ENCODE data around the gene SLBP. TPM values are rescaled to one million over a fixed set of nuclear protein-coding genes. Genes with fewer than 3 reads are reported as not detected.

SLBP gene
- polyA plus RNA-seq, 1 experiment: 72.0 TPM

- DNase-seq (ENCODE audit: low read depth, low spot score): no peak
- Histone ChIP-seq H3K27me3 (ENCODE audit: control insufficient read depth, insufficient read depth, low read length) (no peaks in the 10 kb centered on the region), H3K4me3 (ENCODE audit: low read depth, low read length) (no peak overlapping the region), H3K27ac (ENCODE audit: low read depth, low read length) (no peak overlapping the region), H3K9me3 (ENCODE audit: control insufficient read depth, insufficient read depth, low read length) (peaks cover 5% of the 10 kb centered on the region; the same call in 1 of the 2 replicates)
- CTCF ChIA-PET: no interaction called here
- no peak for TF ChIP-seq CTCF (IDR thresholded peaks at IDR 0.05; ENCODE audit: low read depth, low read length)
- POLR2A ChIA-PET: no interaction called here
Observed at GRCh38 chr4:1666391-1666790, 45.7 kb downstream of the SLBP start.

GRCh38 chr4:1664141-1664540 lies 48.0 kb downstream of the SLBP start:
- DNase-seq (ENCODE audit: low read depth, low spot score): no peak
- H3K9me3 ChIP-seq (ENCODE audit: control insufficient read depth, insufficient read depth, low read length): no peaks in the 10 kb centered on the region
- POLR2A ChIA-PET: interaction anchor here (0.6 kb wide), 1 partner anchor 120 kb away, joined by 4 read pairs; no protein-coding TSS in a partner anchor
- H3K27me3 ChIP-seq (ENCODE audit: control insufficient read depth, insufficient read depth, low read length): no peaks in the 10 kb centered on the region
- no peak for TF ChIP-seq CTCF (IDR thresholded peaks at IDR 0.05; ENCODE audit: low read depth, low read length)
- no peak overlapping the region for H3K27ac ChIP-seq (ENCODE audit: low read depth, low read length)
- CTCF ChIA-PET: no interaction called here
- H3K4me3 ChIP-seq (ENCODE audit: low read depth, low read length): no peak overlapping the region

GRCh38 chr4:1663549-1663948 lies 48.6 kb downstream of the SLBP start:
- ChIA-PET CTCF (interaction anchor here (0.6 kb wide), 2 partner anchors 26 to 169 kb away, joined by 3 read pairs; no protein-coding TSS in a partner anchor), POLR2A (interaction anchor here (0.6 kb wide), 1 partner anchor 120 kb away, joined by 4 read pairs; no protein-coding TSS in a partner anchor)
- no peaks in the 10 kb centered on the region for H3K9me3 ChIP-seq (ENCODE audit: control insufficient read depth, insufficient read depth, low read length)
- no peak for TF ChIP-seq CTCF (IDR thresholded peaks at IDR 0.05; ENCODE audit: low read depth, low read length)
- no peaks in the 10 kb centered on the region for H3K27me3 ChIP-seq (ENCODE audit: control insufficient read depth, insufficient read depth, low read length)
- H3K27ac ChIP-seq (ENCODE audit: low read depth, low read length): no peak overlapping the region
- no peak for DNase-seq (ENCODE audit: low read depth, low spot score)
- H3K4me3 ChIP-seq (ENCODE audit: low read depth, low read length): no peak overlapping the region

- no peak for TF ChIP-seq CTCF (IDR thresholded peaks at IDR 0.05; ENCODE audit: low read depth, low read length)
- Histone ChIP-seq H3K27me3 (ENCODE audit: control insufficient read depth, insufficient read depth, low read length) (no peaks in the 10 kb centered on the region), H3K4me3 (ENCODE audit: low read depth, low read length) (no peak overlapping the region), H3K9me3 (ENCODE audit: control insufficient read depth, insufficient read depth, low read length) (no peaks in the 10 kb centered on the region), H3K27ac (ENCODE audit: low read depth, low read length) (no peak overlapping the region)
- POLR2A ChIA-PET: no interaction called here
- DNase-seq (ENCODE audit: low read depth, low spot score): no peak
- CTCF ChIA-PET: no interaction called here
Observed at GRCh38 chr4:1661695-1662094, 50.4 kb downstream of the SLBP start.

GRCh38 chr4:1660948-1661677 lies 51.0 kb downstream of the SLBP start:
- H3K27me3 ChIP-seq (ENCODE audit: control insufficient read depth, insufficient read depth, low read length): no peaks in the 10 kb centered on the region
- ChIA-PET CTCF (no interaction called here), POLR2A (no interaction called here)
- H3K9me3 ChIP-seq (ENCODE audit: control insufficient read depth, insufficient read depth, low read length): no peaks in the 10 kb centered on the region; the same call in 1 of the 2 replicates
- no peak for DNase-seq (ENCODE audit: low read depth, low spot score)
- H3K4me3 ChIP-seq (ENCODE audit: low read depth, low read length): no peak overlapping the region
- H3K27ac ChIP-seq (ENCODE audit: low read depth, low read length): no peak overlapping the region
- no peak for TF ChIP-seq CTCF (IDR thresholded peaks at IDR 0.05; ENCODE audit: low read depth, low read length)
